ENCODE results near the gene SERPINF2. TPM values are rescaled to one million over a fixed set of nuclear protein-coding genes. Genes with fewer than 3 reads are reported as not detected.
"Not testable (repeated sequence)": the region's sequence is repeated elsewhere in the genome, so short reads cannot be mapped to it uniquely, and the experiment has no call there.

Gene SERPINF2
- polyA plus RNA-seq (ENCODE audit: insufficient read length in 10 of 10): 1 to 10 TPM in 5 of 10 donors, under 1 TPM in 5; 0.35 to 2.1 (median 1.1) TPM
- long read RNA-seq, donor 1: 0 reads
- long read RNA-seq, donor 2: 0 reads
- long read RNA-seq, donor 3: 0 reads
- long read RNA-seq, donor 4: 0 reads
- long read RNA-seq, donor 5: 0 reads
- long read RNA-seq, donor 6: 0 reads
- long read RNA-seq, donor 7: 0 reads
- long read RNA-seq, donor 8: 0 reads
- long read RNA-seq, donor 9: 0 reads

DNA sequence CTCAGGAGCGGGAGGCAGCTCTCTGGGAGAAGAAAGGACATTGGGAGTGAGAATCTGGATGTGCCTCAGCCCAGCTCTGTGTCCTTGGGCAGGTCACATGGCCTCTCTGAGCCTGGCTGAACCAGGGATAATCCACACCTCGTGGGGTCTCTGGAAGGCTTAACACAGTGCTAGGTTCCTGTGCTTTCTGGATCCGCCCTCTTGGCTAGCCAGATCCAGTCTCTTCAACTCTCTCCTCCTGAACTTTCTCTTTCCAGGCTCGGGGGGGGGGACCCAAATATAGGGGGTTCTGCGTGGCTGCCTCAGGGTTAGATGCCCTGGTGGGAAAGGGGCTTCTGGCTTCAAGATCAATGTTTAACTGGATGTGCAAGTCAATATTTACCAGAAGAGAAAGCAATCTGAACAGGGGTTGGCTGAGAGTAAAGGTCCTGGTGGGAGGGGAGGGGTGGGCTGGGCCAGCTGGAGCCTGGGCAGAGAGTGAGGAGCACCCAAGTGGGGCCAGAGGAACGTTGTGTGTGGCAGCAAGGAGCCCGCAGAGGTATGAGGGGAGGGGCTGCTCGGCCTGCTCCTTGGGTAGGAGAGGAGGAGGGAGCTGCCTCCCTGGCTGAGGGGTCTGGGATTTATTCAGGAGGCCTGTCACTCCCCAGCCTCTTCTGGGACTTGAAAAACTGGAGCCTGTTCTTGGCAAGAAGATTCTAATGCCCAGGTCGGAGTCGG, at the start of gene SERPINF2:
Gene SERPINF2, plus strand, starts transcription at position 501 of the 717 bp plus-strand sequence. CDS start 2,125 bp downstream, outside the sequence.
- no peak for DNase-seq

DNA sequence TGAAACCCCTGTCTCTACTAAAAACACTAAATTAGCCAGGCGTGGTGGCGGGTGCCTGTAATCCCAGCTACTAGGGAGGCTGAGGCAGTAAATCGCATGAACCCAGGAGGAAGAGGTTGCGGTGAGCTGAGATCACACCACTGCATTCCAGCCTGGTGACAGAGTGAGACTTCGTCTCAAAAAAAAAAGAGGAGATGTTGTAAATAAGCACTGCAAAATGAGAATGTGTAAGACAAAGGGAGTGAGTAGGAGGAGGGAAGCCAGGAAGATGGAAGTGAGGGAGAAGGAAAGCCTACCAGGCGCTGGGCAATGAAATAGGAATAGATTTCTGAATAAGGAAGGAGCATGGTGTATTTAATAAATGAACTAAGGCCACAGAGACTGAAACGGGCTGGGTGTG, 49.3 kb upstream of the SERPINF2 start:
- DNase-seq: no peak

DNA sequence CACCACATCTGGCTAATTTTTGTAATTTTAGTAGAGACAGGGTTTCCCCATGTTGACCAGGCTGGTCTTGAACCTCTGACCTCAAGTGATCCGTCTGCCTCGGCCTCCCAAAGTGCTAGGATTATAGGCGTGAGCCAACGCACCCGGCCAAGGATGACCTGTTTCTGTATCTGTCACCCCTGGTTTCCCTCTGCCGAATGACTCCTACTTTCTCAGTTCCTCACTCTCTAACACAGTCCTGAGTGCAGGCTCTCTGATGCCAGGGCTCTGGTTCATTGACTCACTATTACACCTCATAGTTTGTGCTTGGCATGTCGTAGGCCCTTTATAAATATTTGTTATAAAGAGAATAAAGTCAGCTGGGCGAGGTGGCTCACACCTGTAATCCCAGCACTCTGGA, 47.3 kb upstream of the SERPINF2 start:
- DNase-seq: no peak

DNA sequence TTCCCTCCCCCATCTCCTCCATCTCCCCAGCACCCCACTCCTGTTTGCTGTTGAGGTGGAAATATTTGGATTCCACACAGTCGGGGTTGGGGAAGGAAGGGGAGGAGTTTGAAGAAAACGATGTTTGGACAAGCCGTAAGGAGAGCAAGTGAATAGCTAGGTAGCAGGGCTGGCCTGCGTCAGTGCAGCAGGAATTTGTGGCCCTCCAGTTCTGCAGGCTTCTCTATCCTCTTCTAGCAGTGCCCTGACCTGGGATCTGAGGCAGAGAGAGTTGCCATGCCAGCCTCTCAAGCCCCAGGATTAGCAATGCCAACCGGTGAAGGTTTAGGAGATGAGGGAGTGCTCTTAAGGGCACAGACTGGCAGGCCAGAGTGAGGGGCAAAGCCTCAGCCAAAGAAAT, 45.0 kb upstream of the SERPINF2 start:
- no peak for DNase-seq

DNA sequence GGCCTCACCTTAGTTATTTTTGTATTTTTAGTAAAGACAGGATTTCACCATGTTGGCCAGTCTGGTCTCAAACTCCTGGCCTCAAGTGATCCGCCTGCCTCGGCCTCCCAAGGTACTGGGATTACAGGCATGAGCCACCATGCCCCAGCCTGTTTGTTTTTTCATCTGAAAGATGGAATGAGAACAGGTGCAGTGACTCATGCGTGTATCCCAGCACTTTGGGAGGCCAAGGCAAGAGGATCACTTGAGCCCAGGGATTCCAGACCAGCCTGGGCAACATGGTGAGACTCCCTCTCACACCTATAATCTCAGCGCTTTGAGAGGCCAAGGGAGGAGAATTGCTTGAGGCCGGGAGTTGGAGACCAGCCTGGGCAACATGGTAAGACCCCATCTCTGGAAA, 42.8 kb upstream of the SERPINF2 start:
- DNase-seq: not testable (repeated sequence)

DNA sequence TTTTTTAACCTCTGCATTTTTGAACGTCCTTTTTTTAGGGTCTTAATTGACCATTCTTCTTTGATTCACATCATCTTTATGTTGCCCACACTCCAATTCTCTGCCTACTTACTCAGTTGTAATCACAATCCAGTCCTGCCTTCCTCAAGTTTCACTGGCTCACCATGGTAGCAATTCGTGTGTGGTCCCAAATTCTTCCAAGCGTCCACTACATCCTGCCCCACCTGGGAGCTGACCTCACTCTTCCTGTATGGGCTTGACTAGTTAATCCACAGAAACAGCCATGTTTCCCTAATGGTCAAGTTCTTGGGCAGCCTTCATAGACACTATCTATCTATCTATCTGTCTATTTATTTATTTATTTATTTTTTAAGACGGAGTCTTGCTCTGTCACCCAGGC, 39.6 kb upstream of the SERPINF2 start:
- DNase-seq: no peak

DNA sequence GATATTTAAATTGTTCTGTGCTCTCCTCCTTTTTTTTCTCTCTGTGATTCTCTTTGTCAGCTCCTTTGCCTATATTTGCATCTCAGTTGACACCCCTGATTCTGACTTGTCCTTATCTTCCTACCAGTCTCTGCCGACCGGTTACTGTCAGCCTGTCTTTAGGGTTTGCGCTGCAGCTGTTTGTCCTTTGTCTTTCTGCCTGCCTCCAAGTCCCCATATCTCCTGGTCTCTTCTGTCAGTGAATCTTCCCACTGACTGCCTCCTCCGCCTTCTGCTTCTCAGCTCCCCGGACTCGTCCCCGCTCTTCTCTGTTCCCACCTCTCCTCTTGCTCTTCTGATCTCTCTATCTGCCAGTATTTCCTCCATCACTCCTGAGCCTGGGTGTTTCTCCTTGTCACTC, 37.7 kb upstream of the SERPINF2 start:
- no peak for DNase-seq

DNA sequence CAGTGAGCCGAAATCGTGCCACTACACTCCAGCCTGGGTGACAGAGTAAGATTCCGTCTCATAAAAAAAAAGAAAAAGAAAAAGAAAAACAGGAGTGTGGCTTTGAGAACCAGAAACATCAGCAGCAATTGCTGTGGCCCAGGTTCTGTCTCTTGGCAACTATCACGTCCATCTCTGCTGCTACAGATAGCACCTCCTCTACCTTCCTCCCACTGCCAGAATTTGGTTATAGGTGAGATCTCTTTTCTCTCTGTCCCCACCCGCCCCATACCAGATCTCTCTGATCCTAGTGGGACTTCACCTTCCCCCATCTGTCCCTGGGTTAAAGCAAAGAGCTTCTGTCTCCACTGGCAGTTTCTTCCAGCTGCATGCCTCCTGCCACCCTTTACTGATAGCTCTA, 35.6 kb upstream of the SERPINF2 start:
- DNase-seq: no peak

DNA sequence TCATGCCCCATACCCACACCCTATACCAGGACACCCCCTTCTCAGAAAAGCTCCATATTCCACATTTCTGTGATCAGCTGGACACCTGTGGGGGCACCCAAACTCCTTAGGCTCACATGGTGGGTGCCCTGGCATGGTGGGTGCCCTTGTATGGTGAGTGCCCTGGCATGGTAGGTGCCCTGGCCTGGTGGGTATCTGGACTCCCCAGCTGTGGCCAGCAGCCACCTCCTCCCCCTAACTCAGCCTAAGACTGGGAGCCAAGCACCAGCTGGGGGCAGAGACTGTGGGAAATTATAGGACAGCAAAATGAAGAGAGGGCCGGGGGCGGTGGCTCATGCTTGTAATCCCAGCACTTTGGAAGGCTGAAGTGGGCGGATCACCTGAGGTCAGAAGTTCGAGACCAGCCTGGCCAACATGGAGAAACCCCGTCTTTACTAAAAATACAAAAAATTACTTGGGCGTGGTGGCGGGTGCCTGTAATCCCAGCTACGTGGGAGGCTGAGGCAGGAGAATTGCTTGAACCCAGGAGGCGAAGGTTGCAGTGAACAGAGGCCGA, 33.8 kb upstream of the SERPINF2 start:
- not testable (repeated sequence) for DNase-seq

DNA sequence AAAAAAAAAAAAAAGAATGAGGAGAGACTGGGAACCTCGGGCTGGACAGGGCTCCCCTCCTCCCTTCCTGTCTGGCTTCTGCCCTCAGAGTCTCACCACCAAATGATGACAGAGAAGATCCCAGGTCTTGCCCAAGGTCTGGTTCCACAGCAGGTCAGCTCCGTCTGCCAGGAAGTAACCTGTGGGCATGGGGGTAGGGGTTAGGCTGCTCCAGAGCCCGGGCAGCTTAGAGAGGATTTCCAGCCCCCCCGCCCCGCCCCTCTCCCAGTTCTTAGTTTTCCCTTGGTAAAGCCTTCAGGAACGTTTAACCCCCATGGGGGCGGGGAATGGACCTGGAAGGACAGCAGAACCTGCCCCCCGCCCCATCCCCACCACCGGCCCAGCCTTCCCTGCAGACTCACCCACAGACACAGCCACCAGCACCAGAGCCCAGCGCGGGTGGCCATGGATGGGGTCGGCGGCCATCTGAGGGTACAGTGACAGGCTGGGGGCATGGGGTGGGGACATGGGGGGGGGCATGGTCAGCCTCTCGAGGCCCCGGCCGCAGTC, 33.2 kb upstream of the SERPINF2 start:
- DNase-seq: no peak

DNA sequence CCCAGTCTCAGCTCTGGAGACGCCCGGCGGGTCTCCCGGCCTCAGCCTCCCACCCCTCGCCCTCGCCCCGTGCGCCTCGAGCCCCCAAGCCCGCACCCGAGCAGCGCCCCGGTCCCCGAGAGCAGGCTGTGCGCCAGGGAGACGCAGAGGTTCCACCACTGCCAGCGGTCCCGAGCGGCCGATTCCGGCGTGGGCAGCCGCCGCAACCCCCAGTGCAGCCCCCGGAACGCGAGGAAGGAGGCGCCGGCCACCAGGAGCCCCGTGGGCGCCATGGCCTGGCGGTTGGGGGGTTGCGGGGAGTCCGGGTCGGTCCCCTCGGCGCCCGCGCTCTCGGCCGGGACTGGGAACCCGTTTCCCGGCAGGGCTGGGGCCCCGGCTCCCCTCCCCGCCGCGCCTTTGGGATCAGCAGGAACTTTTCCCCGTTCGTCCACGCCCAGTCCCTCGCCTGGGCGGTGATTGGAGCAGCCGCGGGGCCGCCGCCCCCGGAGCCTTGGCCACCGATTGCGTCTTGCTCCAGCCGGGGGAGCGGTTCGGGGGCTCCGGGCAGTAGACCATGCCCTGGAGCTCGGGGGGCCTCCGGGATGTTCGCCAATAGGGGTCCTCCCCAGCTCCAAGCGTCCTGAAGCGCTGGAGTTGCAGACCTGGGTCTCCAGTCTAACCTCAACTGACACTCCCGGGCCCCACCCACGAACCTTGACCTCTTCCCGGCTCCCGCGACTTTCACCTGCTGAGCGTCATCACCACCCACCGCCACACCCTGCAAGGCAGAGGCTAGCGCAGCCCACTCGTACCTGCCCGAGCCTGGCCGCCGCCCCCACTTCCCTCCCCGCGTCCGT, 32.5 kb upstream of the SERPINF2 start, which contains the start of gene TLCD2:
Gene TLCD2, minus strand, starts transcription at position 407 of the 836 bp plus-strand sequence. Its CDS starts 135 bp downstream, at position 272.
- peak in 2 of 3 donors; percentile 69 to 84 for DNase-seq

DNA sequence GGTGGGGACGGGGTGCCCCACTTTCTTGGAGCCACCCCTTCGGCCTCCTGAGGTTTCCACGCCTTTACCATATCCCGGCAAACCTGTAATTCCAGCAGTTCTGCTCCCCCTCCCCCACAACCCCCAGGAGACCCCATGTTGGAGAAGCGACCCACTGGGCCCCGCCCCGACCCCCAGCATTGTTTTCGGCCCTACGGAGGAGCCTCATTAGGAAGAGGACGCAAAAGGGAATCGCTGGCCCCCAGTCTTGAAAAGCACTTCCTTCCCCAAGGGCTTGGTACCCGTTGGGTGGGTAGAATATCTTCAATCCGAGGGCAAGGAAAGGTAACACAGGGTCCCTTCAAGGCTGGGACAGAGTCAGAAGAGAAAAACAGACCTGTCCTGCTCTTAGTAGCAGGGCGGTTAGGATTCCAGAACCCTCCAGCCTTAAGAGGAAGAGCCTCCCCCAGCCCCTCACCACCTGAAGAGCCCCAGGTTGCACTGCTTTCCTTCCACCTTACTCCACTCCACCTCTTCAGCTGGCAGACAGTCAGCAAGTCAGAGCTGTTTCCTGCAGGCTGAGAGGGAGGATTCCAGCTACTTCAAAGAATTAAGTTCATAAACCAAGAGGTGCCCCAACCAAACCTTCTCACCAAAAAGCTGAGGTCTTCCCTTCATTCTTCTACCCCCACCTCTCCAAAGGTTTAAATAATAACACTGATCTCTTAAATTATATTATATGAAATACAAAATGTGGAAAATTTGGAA, 31.7 kb upstream of the SERPINF2 start:
- no peak for DNase-seq

DNA sequence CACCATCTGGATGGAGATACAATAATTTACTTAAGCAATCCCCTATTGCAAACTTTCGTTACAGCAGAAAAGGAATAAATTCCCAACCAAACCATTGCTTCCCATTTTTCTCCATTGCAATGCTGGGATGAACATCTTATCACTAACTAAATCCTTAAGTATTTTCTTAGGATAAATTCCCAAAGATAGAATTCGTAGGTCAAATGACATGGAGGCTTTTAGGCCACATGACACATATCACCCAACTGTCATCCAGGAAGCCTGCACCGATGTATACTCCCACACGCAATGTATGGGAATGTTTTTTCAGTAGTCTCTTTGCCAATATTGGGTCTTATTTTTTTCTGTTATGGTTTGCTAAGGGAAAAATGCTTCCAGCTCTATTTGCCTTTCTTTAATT, 30.9 kb upstream of the SERPINF2 start:
- no peak for DNase-seq

DNA sequence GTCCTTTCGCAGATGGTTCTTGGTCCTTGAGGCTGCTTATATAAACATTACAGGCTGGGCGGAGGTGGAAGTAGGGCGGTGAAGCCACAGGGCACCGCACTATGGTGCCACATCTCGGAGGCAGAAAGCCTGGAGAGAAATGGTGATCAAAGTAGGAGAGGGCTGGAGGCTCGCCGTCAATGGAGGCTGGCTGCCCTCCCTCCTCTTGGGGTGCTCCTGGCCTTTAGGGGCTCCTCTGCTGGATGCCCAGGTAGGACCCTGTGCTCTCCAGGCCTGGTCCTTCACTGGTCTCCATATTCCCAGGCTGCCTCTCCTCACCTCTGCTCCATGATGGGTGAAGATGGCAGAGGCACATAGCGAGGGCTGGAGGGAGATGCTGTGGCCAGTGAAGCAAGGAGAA, 30.4 kb upstream of the SERPINF2 start:
- DNase-seq: no peak

DNA sequence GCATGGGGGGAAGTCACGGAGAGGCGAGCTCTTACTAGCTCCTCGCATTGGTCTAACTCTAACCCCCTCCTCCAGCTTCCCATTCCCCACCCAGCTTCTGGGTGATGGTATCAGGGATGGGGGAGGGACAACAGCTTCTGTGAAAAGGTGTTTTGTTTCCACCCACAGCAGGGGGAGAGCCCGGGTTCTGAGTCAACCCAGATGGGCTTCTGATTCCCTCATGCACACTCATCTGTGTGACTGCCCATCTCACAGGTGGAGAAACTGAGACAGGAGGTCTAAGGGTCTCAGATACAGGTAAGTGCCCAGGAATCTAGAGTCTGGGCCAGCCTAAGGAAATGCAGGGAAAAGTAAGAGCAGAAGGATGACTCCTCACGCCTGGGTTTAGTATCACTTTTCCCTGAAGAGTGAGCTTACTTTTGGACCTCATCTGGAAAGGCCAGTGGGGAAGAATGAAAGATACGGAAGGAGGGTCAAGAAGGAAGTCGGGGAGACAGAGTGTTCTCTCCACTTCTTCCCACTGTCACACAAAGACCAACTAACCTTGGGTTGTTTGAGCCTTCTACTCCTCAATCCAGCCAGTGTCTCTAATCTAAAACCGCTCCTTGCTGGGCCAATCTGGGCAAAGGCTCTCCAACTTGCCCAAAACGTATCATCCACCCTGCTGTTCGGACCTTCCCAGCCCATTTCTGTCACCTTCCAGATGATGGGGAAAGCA, 29.4 kb upstream of the SERPINF2 start:
- no peak for DNase-seq

DNA sequence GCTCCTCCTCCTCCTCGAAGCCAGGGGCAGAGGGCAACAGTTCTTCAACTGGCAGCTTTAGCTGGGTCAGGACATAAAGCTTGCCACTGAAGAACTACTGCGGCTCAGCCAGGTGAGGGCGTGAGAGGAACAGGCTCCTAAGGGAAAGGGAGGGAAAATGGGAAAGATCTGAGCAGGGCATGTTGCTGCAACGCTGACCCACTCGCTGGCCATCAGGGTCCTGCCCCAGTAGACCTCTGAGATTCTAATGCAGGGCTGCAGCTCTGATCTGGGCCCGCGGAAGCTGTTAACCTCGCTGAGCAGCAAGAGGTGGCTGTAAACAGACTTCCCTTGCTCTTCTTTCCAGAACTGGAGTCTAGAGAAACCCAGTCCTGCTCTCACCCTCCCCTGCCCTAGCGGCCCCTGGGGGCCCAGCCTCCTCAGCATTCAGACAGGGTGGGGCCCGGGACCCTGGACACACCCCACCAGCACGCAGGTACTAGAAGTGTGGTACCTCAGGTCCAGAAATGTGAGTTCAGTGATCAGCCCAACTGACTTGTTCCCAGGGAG, 28.7 kb upstream of the SERPINF2 start:
- no peak for DNase-seq

DNA sequence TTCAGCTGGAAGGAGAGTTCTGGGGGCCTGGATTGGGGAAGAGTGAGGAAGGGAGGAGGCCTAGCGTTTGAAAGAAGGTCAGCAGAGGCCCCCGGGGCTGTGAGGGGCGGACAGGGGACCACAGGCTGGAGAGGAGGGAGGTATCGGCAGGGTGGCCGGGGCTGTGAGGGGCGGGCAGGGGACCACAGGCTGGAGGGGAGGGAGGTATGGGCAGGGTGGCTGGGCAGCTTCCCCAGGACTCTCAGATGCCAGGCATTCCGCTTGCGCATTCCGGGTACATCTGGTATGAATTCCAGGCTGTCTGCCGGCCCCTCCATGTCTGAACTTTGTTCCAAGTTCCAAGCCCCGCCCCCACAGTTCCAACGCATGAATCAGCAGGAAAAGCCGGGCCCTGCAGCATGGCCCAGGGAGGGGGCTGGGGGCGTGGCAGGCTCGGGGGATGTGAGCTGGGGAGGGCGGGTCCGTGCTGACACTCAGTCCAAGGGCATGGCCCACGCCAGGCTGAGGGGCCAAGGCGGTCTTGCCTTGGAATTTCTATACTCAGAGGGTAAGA, 28.2 kb upstream of the SERPINF2 start:
- peak; percentile 96 to 98 (median 98) for DNase-seq

DNA sequence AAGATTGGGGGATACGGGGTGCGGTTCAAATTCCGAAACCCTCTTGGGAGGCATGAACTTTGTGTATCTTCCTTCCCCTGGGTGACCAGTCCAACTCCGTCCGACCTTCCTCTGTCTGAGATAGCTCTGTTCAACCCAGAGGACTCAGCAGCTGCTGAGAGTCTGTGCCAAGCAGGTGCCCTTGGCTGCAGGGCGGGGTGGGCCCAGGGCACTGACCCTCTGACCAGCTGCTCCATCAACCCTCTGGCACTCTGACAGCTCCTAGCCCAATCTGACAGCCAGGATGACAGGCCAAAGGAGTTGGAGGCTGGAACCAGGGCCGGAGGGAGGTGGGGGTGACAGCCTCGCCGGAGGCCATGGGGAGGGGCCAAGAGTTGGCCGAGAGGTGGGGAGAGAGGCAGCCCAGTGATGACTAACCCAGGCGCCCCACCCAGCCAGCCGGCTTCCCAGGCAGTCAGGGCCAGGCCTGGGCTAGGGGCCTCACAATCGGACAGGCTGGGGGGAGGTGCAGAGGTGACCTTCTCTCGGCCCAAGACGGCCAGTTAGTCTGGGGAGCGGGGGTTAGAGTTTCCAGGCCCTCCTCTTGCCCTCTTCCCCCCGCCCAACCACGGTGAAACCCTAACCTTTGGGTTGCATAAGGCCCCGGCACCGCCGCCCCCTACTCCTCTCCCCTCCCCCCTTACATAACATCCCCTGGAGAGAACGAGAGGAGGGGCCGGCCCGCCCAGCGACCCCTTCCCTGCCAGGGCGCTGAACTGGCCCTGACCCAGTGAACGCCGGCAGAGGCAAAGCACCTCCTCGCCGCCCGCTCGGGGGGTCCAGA, 27.5 kb upstream of the SERPINF2 start:
- peak; percentile 91 to 97 (median 94) for DNase-seq

DNA sequence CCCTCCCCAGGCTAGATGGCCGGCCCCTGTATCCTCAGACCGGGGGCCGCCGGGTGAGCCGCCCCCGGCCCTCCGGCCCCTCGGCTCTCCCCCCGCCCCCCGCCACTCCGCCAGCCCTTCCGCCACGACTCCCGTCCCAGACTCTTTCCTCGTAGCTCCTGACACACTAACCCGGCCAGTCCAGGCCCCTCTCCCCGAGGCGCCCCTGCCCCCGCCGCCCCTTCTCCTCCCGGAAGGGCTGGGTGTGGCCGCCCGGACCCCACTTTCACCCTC, 26.9 kb upstream of the SERPINF2 start:
- DNase-seq: no peak

Measured in muscle of back (tissue), 13 donors.